ENCODE data around the gene FBH1.
A peak's percentile ranks its signal among the peaks of the same experiment; 100 is the strongest.

FBH1 gene

DNA sequence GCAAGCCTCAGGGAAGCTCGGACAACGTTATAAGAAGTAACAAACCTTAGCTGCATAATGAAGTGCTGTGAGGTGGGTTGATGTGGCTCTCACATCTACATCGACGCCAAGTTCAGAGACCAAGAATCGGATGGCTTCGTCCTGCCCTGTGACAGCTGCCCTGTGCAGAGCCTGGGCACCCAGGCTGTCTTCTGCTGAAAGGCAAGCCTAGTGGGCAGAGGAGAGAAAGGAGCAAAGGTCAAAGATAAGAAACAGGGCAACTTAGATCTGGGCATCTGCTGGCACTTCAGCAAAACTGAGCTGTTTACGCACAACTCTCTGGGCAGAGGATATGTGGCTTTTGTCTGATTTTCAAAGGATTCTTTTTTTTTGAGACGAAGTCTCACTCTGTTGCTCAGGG is 7.1 kb upstream of the FBH1 start:
- H3K4me3 ChIP-seq (ENCODE audit: low read depth, low read length) = no peak overlapping the region
- DNase-seq (ENCODE audit: low read depth, low spot score) = no peak
- ChIA-PET CTCF (interaction anchor here (1.6 to 1.9 kb wide), 3 partner anchors 9 to 253 kb away, joined by 5 read pairs; no protein-coding TSS in a partner anchor), POLR2A (no interaction called here)
- no peak for TF ChIP-seq CTCF (IDR thresholded peaks at IDR 0.05; ENCODE audit: insufficient read depth, low read length, missing control alignments)

DNA sequence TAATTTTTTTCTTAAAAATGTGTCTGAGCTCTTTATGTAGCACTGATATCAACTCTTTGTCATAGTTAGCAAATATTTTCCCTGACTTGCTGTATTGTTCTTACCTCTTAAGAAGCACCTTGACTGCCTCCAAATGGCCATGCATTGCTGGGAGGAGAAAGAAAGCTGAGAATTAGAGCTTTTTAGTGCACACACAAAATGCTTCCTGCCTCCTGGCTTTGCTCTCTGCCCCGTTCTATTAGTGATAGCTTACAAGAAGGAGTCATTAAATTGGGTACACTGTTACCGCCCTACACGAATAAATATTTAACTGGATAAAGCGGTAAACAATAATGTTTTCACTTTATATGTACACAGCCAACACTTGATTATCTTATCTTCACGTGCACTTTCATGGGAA is 4.4 kb upstream of the FBH1 start:
- no peak overlapping the region for H3K4me3 ChIP-seq (ENCODE audit: low read depth, low read length)
- ChIA-PET CTCF (interaction anchor here (0.8 to 2.2 kb wide), 2 partner anchors 12 to 16 kb away, joined by 4 to 5 read pairs; no protein-coding TSS in a partner anchor), POLR2A (no interaction called here)

DNA sequence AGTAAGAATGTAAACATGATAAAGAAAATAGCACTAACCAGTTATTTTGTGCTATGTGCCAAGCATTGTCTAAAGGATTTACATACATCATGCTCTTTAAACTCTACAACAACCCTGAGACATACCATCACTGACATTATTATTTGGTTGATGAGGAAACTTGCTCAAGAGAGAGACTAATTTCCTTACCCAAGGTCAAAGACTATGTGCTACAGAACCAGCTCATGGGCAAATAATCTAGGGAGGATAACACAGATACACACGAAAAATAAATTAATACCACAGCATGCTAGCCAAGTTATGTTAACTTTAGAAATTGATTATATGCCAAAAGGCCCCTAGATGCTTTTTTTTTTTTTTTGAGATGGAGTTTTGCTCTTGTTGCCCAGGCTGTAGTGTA is 3.0 kb upstream of the FBH1 start:
- no peak for DNase-seq (ENCODE audit: low read depth, low spot score)
- CTCF ChIA-PET = interaction anchor here (1.1 to 2.7 kb wide), 2 partner anchors 13 to 514 kb away, joined by 3 to 12 read pairs; no protein-coding TSS in a partner anchor
- H3K4me3 ChIP-seq (ENCODE audit: low read depth, low read length) = no peak overlapping the region
- POLR2A ChIA-PET = no interaction called here
- TF ChIP-seq CTCF (IDR thresholded peaks at IDR 0.05; ENCODE audit: insufficient read depth, low read length, missing control alignments) = no peak

More for the DNA sequence above, 4.4 kb upstream of the FBH1 start:
- DNase-seq (ENCODE audit: low read depth, low spot score) = no peak
- no peak for TF ChIP-seq CTCF (IDR thresholded peaks at IDR 0.05; ENCODE audit: insufficient read depth, low read length, missing control alignments)

DNA sequence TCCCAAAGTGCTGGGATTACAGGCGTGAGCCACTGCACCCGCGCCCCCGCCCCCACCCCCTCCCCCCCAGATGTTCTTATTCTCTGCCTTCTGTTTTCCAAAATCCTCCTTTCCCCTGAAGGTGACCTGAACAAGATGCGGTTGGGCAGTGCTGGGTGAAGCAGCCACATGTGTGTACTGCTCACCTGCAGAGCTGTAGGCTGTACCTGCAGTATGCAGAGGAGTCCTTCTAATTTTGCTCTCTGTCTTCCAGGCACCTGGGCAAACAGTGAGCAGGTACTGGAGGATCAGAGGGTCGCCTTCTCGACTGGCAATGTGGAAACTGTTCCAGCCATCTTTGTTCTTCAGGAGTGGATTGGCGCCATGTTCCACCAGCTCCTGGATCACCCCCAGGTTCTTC is 2.4 kb upstream of the FBH1 start:
- ChIA-PET CTCF (interaction anchor here (1.2 to 2.7 kb wide), 4 partner anchors 8 to 15 kb away, joined by 4 to 12 read pairs (median 7); no protein-coding TSS in a partner anchor), POLR2A (no interaction called here)
- DNase-seq (ENCODE audit: low read depth, low spot score) = no peak
- no peak for TF ChIP-seq CTCF (IDR thresholded peaks at IDR 0.05; ENCODE audit: insufficient read depth, low read length, missing control alignments)
- no peak overlapping the region; the same call in 1 of the 2 replicates for H3K4me3 ChIP-seq (ENCODE audit: low read depth, low read length)

DNA sequence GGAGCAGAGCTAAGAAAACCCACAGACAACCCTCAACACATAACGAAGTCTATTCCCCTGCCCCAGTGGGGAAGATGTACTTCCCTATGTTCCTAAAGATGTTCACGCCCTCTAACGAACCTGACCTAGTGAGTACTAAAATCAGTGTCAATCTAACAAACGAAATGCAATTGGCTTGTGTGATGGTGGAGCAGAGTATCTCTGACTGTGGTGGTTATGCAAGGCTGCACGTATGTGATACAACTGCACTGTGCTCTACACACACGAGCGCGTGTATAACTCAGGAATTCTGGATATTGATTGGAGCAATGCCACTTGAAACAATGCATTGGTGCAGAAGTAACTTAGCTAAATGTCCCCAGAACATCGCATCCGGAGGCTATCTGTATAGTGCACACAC is 1.7 kb upstream of the FBH1 start:
- no peak for DNase-seq (ENCODE audit: low read depth, low spot score)
- H3K4me3 ChIP-seq (ENCODE audit: low read depth, low read length) = peak overlapping the region; percentile 79
- ChIA-PET CTCF (interaction anchor here (1.2 to 3.0 kb wide), 5 partner anchors 9 to 265 kb away, joined by 4 to 12 read pairs (median 8); no protein-coding TSS in a partner anchor), POLR2A (interaction anchor here (0.6 kb wide), 1 partner anchor 442 kb away, joined by 3 read pairs; no protein-coding TSS in a partner anchor)
- TF ChIP-seq CTCF (IDR thresholded peaks at IDR 0.05; ENCODE audit: insufficient read depth, low read length, missing control alignments) = no peak

GRCh38 chr10:5888843-5889623 is 1.0 kb upstream of the FBH1 start:
- CTCF ChIA-PET = interaction anchor here (0.5 to 3.0 kb wide), 9 partner anchors 9 to 512 kb away, joined by 3 to 12 read pairs (median 5); no protein-coding TSS in a partner anchor
- no peak for DNase-seq (ENCODE audit: low read depth, low spot score)
- POLR2A ChIA-PET = interaction anchor here (0.6 to 1.5 kb wide), 7 partner anchors 27 to 1121 kb away, joined by 3 to 9 read pairs (median 3); partner anchors contain the start of gene GDI2
- H3K4me3 ChIP-seq (ENCODE audit: low read depth, low read length) = peak overlapping the region; percentile 79
- TF ChIP-seq CTCF (IDR thresholded peaks at IDR 0.05; ENCODE audit: insufficient read depth, low read length, missing control alignments) = no peak
